ENCODE results near the gene ADAM33. TPM values are rescaled to one million over a fixed set of nuclear protein-coding genes. Genes with fewer than 3 reads are reported as not detected.

The ADAM33 gene
- total and polyA plus RNA-seq, 2 experiments from 2014 or later = 2.8 to 6.0 TPM

GRCh38 chr20:3629893-3630292, 51.9 kb downstream of the ADAM33 start:
- H3K36me3 Mint-ChIP-seq (ENCODE audit: low read depth) = peaks cover 4% of the 10 kb centered on the region; the same call in 2 of the 3 replicates
- ATAC-seq (peak; percentile 56; the same call in 1 of the 3 replicates), DNase-seq (ENCODE audit: low spot score) (no peak)
- H3K9me3 Mint-ChIP-seq = no peaks in the 10 kb centered on the region
- Histone ChIP-seq H3K27ac (ENCODE audit: low read depth) (no peak overlapping the region), H3K4me2 (peak overlapping the region; percentile 58), H3K79me2 (replicated peaks; ENCODE audit: insufficient read depth) (no peaks in the 10 kb centered on the region), H3F3A (replicated peaks; ENCODE audit: low read depth) (no peaks in the 10 kb centered on the region), H3K9me2 (ENCODE audit: insufficient read depth) (peaks cover 5% of the 10 kb centered on the region; the same call in 1 of the 2 replicates), H3K27me3 (ENCODE audit: insufficient read depth) (no peaks in the 10 kb centered on the region), H3K4me1 (ENCODE audit: insufficient read depth) (peaks cover 13% of the 10 kb centered on the region), H4K20me1 (replicated peaks; ENCODE audit: insufficient read depth) (no peaks in the 10 kb centered on the region), H2AFZ (no peak overlapping the region), H3K4me3 (no peak overlapping the region), H3K36me3 (ENCODE audit: insufficient read depth) (no peaks in the 10 kb centered on the region)
- no peaks in the 10 kb centered on the region for H3K27me3 Mint-ChIP-seq (ENCODE audit: insufficient read depth, low read depth, poor library complexity)
- no peak for TF ChIP-seq CTCF (conservative IDR thresholded peaks at IDR 0.05; ENCODE audit: low read depth in 2 of 2)
- no peak for TF ChIP-seq ZNF331 (CRISPR knock-in tag; IDR thresholded peaks at IDR 0.05; ENCODE audit: low read depth)
- TF ChIP-seq JUNB (IDR thresholded peaks at IDR 0.05; ENCODE audit: unreplicated experiment) = no peak
- TF ChIP-seq, protein P1, sequence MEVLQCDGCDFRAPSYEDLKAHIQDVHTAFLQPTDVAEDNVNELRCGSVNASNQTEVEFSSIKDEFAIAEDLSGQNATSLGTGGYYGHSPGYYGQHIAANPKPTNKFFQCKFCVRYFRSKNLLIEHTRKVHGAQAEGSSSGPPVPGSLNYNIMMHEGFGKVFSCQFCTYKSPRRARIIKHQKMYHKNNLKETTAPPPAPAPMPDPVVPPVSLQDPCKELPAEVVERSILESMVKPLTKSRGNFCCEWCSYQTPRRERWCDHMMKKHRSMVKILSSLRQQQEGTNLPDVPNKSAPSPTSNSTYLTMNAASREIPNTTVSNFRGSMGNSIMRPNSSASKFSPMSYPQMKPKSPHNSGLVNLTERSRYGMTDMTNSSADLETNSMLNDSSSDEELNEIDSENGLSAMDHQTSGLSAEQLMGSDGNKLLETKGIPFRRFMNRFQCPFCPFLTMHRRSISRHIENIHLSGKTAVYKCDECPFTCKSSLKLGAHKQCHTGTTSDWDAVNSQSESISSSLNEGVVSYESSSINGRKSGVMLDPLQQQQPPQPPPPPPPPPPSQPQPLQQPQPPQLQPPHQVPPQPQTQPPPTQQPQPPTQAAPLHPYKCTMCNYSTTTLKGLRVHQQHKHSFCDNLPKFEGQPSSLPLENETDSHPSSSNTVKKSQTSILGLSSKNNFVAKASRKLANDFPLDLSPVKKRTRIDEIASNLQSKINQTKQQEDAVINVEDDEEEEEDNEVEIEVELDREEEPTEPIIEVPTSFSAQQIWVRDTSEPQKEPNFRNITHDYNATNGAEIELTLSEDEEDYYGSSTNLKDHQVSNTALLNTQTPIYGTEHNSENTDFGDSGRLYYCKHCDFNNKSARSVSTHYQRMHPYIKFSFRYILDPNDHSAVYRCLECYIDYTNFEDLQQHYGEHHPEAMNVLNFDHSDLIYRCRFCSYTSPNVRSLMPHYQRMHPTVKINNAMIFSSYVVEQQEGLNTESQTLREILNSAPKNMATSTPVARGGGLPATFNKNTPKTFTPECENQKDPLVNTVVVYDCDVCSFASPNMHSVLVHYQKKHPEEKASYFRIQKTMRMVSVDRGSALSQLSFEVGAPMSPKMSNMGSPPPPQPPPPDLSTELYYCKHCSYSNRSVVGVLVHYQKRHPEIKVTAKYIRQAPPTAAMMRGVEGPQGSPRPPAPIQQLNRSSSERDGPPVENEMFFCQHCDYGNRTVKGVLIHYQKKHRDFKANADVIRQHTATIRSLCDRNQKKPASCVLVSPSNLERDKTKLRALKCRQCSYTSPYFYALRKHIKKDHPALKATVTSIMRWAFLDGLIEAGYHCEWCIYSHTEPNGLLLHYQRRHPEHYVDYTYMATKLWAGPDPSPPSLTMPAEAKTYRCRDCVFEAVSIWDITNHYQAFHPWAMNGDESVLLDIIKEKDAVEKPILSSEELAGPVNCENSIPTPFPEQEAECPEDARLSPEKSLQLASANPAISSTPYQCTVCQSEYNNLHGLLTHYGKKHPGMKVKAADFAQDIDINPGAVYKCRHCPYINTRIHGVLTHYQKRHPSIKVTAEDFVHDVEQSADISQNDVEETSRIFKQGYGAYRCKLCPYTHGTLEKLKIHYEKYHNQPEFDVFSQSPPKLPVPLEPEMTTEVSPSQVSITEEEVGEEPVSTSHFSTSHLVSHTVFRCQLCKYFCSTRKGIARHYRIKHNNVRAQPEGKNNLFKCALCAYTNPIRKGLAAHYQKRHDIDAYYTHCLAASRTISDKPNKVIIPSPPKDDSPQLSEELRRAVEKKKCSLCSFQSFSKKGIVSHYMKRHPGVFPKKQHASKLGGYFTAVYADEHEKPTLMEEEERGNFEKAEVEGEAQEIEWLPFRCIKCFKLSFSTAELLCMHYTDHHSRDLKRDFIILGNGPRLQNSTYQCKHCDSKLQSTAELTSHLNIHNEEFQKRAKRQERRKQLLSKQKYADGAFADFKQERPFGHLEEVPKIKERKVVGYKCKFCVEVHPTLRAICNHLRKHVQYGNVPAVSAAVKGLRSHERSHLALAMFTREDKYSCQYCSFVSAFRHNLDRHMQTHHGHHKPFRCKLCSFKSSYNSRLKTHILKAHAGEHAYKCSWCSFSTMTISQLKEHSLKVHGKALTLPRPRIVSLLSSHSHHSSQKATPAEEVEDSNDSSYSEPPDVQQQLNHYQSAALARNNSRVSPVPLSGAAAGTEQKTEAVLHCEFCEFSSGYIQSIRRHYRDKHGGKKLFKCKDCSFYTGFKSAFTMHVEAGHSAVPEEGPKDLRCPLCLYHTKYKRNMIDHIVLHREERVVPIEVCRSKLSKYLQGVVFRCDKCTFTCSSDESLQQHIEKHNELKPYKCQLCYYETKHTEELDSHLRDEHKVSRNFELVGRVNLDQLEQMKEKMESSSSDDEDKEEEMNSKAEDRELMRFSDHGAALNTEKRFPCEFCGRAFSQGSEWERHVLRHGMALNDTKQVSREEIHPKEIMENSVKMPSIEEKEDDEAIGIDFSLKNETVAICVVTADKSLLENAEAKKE (CRISPR knock-in tag; IDR thresholded peaks at IDR 0.05) = no peak
- no peak overlapping the region for H3K27ac Mint-ChIP-seq
- no peak overlapping the region for H3K4me3 Mint-ChIP-seq
- peaks cover 21% of the 10 kb centered on the region for H3K4me1 Mint-ChIP-seq
